HG02973 (cell line): Measurements from ENCODE around the gene C2orf72.
"Not testable (repeated sequence)": the region's sequence is repeated elsewhere in the genome, so short reads cannot be mapped to it uniquely, and the experiment has no call there.

Experiments used
- ATAC-seq: cut with Tn5 transposase; IDR thresholded peaks from one replicate; pipeline ENCODE4 v1.9.1; 2021; ENCODE audit warnings: moderate library complexity; ENCODE audit not compliant: unreplicated experiment

C2orf72 gene

DNA sequence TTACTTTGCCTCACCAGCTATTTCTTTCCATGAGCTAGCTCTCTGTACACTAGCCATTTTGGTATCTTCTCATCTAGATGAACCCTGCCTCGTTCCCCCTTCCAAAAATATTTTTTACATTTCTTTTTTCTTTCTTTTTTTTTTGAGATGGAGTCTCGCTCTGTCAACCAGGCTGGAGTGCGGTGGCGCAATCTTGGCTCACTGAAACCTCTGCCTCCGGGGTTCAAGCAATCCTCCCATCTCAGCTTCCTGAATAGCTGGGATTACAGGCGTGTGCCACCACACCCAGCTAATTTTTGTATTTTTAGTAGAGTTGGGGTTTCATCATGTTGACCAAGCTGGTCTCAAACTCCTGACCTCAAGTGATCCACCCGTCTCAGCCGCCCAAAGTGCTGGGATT is 30.2 kb downstream of the C2orf72 start:
- ATAC-seq = not testable (repeated sequence)

DNA sequence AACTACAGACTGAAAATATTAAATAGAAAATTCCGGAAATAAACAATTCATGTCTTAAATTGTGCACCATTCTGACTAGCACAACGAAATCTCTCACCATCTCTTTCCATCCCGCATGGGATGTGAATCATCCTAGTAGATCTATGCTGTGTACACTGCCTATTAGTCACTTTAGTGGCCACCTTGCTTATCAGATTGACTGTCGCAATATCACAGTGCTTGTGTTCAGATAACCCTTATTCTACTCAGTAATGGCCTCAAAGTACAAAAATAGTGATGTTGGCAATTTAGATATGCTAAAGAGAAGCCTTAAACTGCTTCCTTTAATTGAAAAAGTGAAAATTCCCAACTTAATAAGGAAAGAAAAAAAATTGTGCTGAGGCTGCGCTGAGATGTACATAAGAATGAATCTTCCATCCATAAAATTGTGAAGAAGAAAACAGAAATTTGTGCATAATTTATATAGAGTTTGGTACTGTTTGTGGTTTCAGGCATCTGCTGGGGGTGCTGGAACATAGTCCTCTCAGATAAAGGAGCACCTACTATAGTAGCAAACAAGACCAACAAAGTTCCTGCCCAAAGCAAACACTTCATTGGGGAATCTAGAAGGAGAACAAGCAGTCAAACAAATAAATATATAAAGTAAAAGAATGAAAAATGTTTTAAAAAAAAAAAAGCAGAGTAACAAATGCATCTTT is 31.4 kb downstream of the C2orf72 start:
- no peak for ATAC-seq

DNA sequence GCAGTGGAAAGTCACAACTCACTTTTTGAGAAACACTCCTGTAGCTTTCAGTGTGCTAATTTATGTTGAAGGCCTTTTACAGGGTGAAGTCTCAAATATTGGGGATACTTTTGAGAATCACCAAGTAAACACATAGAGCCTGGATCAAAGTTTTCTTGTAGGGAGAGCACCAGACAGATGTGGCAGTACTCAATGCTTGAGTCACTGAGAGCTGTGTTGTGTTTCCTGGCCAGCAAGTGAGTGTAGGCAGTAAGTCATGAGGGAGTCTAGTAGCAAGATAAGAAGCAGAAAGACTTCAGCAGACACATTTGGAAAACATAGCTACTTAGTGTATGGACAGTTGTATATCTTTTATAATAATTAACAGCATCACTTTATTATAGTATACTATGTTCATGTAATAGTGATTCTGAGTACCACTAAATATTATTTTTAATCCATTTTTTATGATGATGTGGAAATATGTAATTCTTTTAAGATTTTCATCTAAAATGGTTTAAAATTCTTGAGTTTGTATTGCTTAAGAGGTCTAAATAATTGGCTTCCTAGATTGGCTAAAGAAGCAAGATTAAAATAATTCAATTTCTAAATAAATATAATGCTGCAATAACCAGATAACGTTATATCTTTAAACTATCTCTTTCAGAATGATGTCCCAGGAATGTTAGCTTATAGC is 32.2 kb downstream of the C2orf72 start:
- ATAC-seq = no peak

DNA sequence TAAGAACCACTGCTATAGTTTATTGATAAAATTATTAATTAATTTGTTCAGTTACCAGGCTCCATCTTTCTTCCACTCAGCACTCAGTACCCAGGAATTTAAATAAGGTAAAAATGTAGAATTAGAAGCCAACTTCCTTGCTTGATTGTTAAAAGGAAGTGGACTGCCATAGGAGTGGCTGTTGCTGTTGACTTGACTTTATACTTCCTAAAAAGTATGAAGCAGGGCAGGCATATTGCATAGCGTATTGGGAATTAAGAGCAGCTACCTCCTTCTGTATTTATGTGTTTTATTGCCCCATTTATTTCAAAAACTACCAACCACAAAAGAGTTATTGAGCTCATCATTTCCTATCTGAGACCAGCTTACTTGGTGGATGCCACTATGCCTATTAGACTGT is 47.2 kb downstream of the C2orf72 start:
- no peak for ATAC-seq

DNA sequence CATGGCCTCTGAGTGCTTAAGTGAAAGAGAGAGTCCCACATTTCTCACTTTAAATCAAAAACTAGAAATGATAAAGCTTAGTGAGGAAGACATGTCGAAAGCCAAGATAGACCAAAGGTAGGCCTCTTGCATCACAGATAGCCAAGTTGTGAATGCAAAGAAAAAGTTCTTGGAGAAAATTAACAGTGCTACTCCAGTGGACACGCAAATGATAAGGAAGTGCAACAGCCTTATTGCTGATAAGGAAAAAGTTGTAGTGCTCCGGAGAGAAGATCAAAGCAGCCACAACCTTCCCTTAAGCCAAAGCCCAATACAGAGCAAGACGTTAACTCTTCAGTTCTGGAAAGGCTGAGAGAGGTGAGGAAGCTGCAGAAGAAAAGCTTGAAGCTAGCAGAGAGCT is 51.4 kb downstream of the C2orf72 start:
- ATAC-seq = no peak

- ATAC-seq = no peak
Observed at GRCh38 chr2:231093933-231094332, 56.6 kb downstream of the C2orf72 start.

DNA sequence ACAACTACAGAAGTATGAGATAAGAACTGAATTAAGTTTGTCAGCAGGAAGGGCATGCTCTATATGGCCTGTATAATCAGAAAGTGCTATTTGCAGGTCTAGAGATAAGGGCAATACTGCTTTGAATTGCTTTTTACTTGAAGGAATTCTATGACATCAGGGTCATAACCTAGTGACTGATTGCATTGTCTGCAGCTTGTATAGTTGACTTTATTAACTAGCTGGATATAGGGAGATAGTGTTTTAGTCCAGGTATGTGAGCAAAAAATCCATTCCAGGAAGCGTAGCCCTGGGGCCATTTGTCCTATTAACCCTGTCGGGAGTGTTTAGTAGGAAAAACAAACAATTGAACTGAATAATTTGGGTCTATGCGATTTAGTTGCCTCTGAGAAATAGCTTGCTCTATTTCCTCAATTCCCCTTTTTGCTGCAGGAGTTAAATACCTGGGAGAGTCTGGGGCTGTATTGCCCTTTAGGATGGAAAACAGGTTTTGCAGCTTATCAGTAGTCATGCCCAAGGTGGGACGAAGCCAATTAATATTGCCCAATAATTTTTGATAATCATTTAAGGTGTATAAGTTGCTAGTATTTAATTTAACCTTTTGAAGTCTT is 57.5 kb downstream of the C2orf72 start:
- no peak for ATAC-seq
